HepG2 (cell line): ENCODE measurements around the gene BMP6. TPM values are rescaled to one million over a fixed set of nuclear protein-coding genes. Genes with fewer than 3 reads are reported as not detected.

Source experiments
- BCLAF1 ChIP-seq: fragments of 450-650 bp; IDR thresholded peaks from 2 replicates; pipeline ENCODE4 v1.6.1; 2017; ENCODE audit warnings: mild to moderate bottlenecking
- CEBPG ChIP-seq: IDR thresholded peaks from 2 replicates; pipeline ENCODE4 v1.6.1; 2016
- DMAP1 ChIP-seq: IDR thresholded peaks from 2 replicates; pipeline ENCODE4 v1.6.1; 2016
- E2F2 ChIP-seq: sonication (generic); formaldehyde crosslinking; IDR thresholded peaks from 2 replicates; pipeline ENCODE4 v1.4.0; 2020; ENCODE audit warnings: missing genetic modification reagents, borderline replicate concordance
- HMGXB4 ChIP-seq, 2 experiments: sonication (generic) in 1 of 2; formaldehyde crosslinking in 1 of 2; IDR thresholded peaks; 2 replicates each; pipeline versions ENCODE4 v1.4.0 to v1.6.1; 2018 to 2020; ENCODE audit warnings: missing genetic modification reagents in 2 of 2, borderline replicate concordance in 1 of 2, low read depth in 1 of 2, mild to moderate bottlenecking in 1 of 2, missing biosample characterization in 1 of 2
- KAT2B ChIP-seq: fragments of 150-350 bp; IDR thresholded peaks from 2 replicates; pipeline ENCODE4 v1.6.1; 2014; ENCODE audit warnings: low read depth, low read length, borderline replicate concordance
- KDM5A ChIP-seq: fragments of 200-600 bp; sonication (generic); IDR thresholded peaks from 2 replicates; pipeline ENCODE4 v1.7.0; 2018; ENCODE audit warnings: antibody characterized with exemption, mild to moderate bottlenecking, low read length, borderline replicate concordance
- MEIS1 ChIP-seq: sonication (generic); formaldehyde crosslinking; IDR thresholded peaks from 2 replicates; pipeline ENCODE4 v1.9.0; 2021; ENCODE audit warnings: mild to moderate bottlenecking, missing genetic modification reagents, moderate library complexity, borderline replicate concordance
- MXI1 ChIP-seq: IDR thresholded peaks from 3 replicates; pipeline ENCODE4 v1.6.1; 2012; ENCODE audit warnings: low read depth, low read length, inconsistent platforms, borderline replicate concordance
- THAP9 ChIP-seq: sonication (generic); formaldehyde crosslinking; IDR thresholded peaks from 2 replicates; pipeline ENCODE4; 2020; ENCODE audit warnings: missing genetic modification reagents, mild to moderate bottlenecking, borderline replicate concordance
- TP53 ChIP-seq: sonication (generic); formaldehyde crosslinking; conservative IDR thresholded peaks from 2 replicates; pipeline ENCODE4 v1.4.0; 2020; ENCODE audit warnings: missing genetic modification reagents
- ZNF276 ChIP-seq: sonication (generic); formaldehyde crosslinking; IDR thresholded peaks from 2 replicates; pipeline ENCODE4 v1.4.0; 2020; ENCODE audit warnings: mild to moderate bottlenecking, low read depth, missing genetic modification reagents
- ZNF550 ChIP-seq: sonication (generic); formaldehyde crosslinking; IDR thresholded peaks from 2 replicates; pipeline ENCODE4 v1.4.0; 2020; ENCODE audit warnings: mild to moderate bottlenecking, missing genetic modification reagents, borderline replicate concordance
- ZNF597 ChIP-seq: sonication (generic); formaldehyde crosslinking; IDR thresholded peaks from 2 replicates; pipeline ENCODE4 v1.5.0; 2020; ENCODE audit warnings: missing genetic modification reagents
- polyA plus RNA-seq, 8 experiments: library from polyadenylated mRNA; depleted of rRNA in 3 of 8; stranded (reverse) in 7 of 8; unstranded in 1 of 8; fragments of >200 nt; fragmentation: Illumina TruSeq in 4 of 8; extraction: Trizol in 4 of 8; gene quantifications; 2 replicates each; pipeline versions ENCODE4 v1.2.1 to v1.2.3, GENCODE V29; 2011 to 2016; ENCODE audit warnings: low read depth in 4 of 8, missing spikeins in 1 of 8, mixed read lengths in 1 of 8; ENCODE audit not compliant: insufficient read depth in 1 of 8
- total RNA-seq, 5 experiments: library from RNA; depleted of rRNA; stranded (reverse); fragments of >200 nt; fragmentation: Illumina TruSeq; extraction: Trizol; gene quantifications; 2 replicates each; pipeline ENCODE4 v1.2.3, GENCODE V29; 2016; ENCODE audit warnings: low read depth in 1 of 5

BMP6 gene
- total and polyA plus RNA-seq, 2 of the 13 experiments (the other 11 are each of a cell fraction or from before 2014, with no cell fraction given), result 0.09 to 0.18 TPM

GRCh38 chr6:7909323-7910276 lies 183.7 kb downstream of the BMP6 start (continued):
- TF ChIP-seq MXI1 (peak; percentile 89; the same call in 2 of the 3 replicates), E2F2 (peak; percentile 86; the same call in 1 of the 2 replicates), KDM5A (peak; percentile 12; the same call in 1 of the 2 replicates), THAP9 (CRISPR knock-in tag) (peak; percentile 79; the same call in 1 of the 2 replicates), KAT2B (no peak), MEIS1 (CRISPR knock-in tag) (peak; percentile 90), CEBPG (0 out of 2 replicates have a peak, but pooled peaks have one; percentile 6), ZNF550 (CRISPR knock-in tag) (no peak), TP53 (0 out of 2 replicates have a peak, but pooled peaks have one; percentile 12), ZNF597 (CRISPR knock-in tag) (no peak), HMGXB4 (CRISPR knock-in tag; IDR thresholded peaks at IDR 0.05; ENCODE audit: borderline replicate concordance in 1 of 2, low read depth in 1 of 2) (peak; percentile 79 to 83; a peak in 3 of 4 replicates), BCLAF1 (no peak), DMAP1 (peak; percentile 98), ZNF276 (peak; percentile 66; the same call in 1 of the 2 replicates)
